Spleen (tissue), 11 donors: ENCODE results near the gene ZER1. TPM values are rescaled to one million over a fixed set of nuclear protein-coding genes. Genes with fewer than 3 reads are reported as not detected.
"Not testable (repeated sequence)": the region's sequence is repeated elsewhere in the genome, so short reads cannot be mapped to it uniquely, and the experiment has no call there.

Experiments
- DNase-seq: peaks from one replicate; pipeline ENCODE4 v3.0.0-alpha.2; 2020
- H3K27ac ChIP-seq, 8 donors: fragments of 200-600 bp; sonication (generic) in 7 of 8; 1 replicate in 4 of 8; 2 replicates in 4 of 8; pipeline versions ENCODE4 v1.5.0 to v1.8.0; 2016 to 2021; ENCODE audit warnings: inconsistent platforms in 4 of 8, mild to moderate bottlenecking in 4 of 8, moderate library complexity in 1 of 8
- H3K27me3 ChIP-seq, 7 donors: fragments of 200-600 bp; sonication (generic) in 6 of 7; replicated peaks in 1 of 7; 1 replicate in 4 of 7; 2 replicates in 3 of 7; pipeline versions ENCODE4 v1.5.0 to v1.8.0; 2016 to 2021; ENCODE audit warnings: inconsistent platforms in 3 of 7, mild to moderate bottlenecking in 1 of 7
- H3K36me3 ChIP-seq, 6 donors: fragments of 200-600 bp; sonication (generic) in 5 of 6; 1 replicate in 4 of 6; 2 replicates in 2 of 6; pipeline versions ENCODE4 v1.5.0 to v1.8.0; 2016 to 2021; ENCODE audit warnings: inconsistent platforms in 2 of 6
- H3K4me1 ChIP-seq, 6 donors: fragments of 200-600 bp; sonication (generic) in 5 of 6; 1 replicate in 3 of 6; 2 replicates in 3 of 6; pipeline versions ENCODE4 v1.5.0 to v1.8.0; 2016 to 2021; ENCODE audit warnings: inconsistent platforms in 3 of 6
- H3K4me3 ChIP-seq, 8 donors: fragments of 200-600 bp; sonication (generic) in 7 of 8; 1 replicate in 4 of 8; 2 replicates in 4 of 8; pipeline versions ENCODE4 v1.5.0 to v1.8.0; 2016 to 2021; ENCODE audit warnings: inconsistent platforms in 4 of 8, mild to moderate bottlenecking in 4 of 8, moderate library complexity in 2 of 8
- H3K9me3 ChIP-seq, 8 donors: fragments of 200-600 bp; sonication (generic) in 7 of 8; 1 replicate in 4 of 8; 2 replicates in 4 of 8; pipeline versions ENCODE4 v1.5.0 to v1.8.0; 2016 to 2021; ENCODE audit warnings: inconsistent platforms in 4 of 8
- POLR2A ChIP-seq, 3 donors: fragments of 450-650 bp; IDR thresholded peaks; one replicate each; pipeline ENCODE4 v1.5.1; 2017; ENCODE audit warnings: antibody characterized with exemption in 3 of 3, mild to moderate bottlenecking in 1 of 3
- POLR2AphosphoS5 ChIP-seq, 3 donors: sonication (generic); formaldehyde crosslinking; IDR thresholded peaks; one replicate each; pipeline ENCODE4 v1.5.1; 2017; ENCODE audit warnings: antibody characterized with exemption in 3 of 3
- WGBS, 5 donors: extraction: QIAGEN DNeasy Blood & Tissue Kit in 3 of 5; methylation state at CpG; one replicate each; pipeline versions ENCODE4 v1.1.5 to v1.1.7; 2013 to 2018; 5-methylcytosine and 5-hydroxymethylcytosine counted together
- intact Hi-C: fragments of 100-400 bp; cut with DNase I; formaldehyde crosslinking; loops from one replicate; pipeline ENCODE4 v1.15.0; 2023; ENCODE audit warnings: low total_unique reads
- polyA plus RNA-seq, 3 donors: library from polyadenylated mRNA; stranded (reverse); fragments of 200-250 nt; gene quantifications; one replicate each; pipeline ENCODE4 v1.2.1, GENCODE V29; 2013
- total RNA-seq, 7 donors: library from RNA; depleted of rRNA in 3 of 7; stranded (reverse); fragments of >200 nt in 3 of 7; fragmentation: NEBNext Ultra II Directional in 4 of 7; extraction: Animal tissue kit (Norgen Biotek cat#: 25700) in 4 of 7; gene quantifications; one replicate each; pipeline versions ENCODE4 v1.1.0 to v1.2.1, GENCODE V29; 2016 to 2021
- TF ChIP-seq, protein P1 (sequence below), 11 experiments: fragments of 200-600 bp in 7 of 11; fragments of 450-650 bp in 4 of 11; sonication (generic) in 4 of 11; IDR thresholded peaks in 8 of 11; conservative IDR thresholded peaks in 3 of 11; 1 replicate in 7 of 11; 2 replicates in 4 of 11; pipeline versions ENCODE4 v1.4.0 to v1.8.0; 2016 to 2021; ENCODE audit warnings: antibody characterized with exemption in 11 of 11, inconsistent platforms in 4 of 11, mild to moderate bottlenecking in 1 of 11
- donor health status: healthy with polysubstance abuse.
- donor health status: DM: no; HTN: no; CAD: no; lungs with moderate emphysema.
- donor health status: DM: no; HTN: no; CAD: no.
- donor health status: Bipolar disorder and iron deficiency.
- donor health status: healthy.
- donor health status: DM: no; HTN: no; CAD: no.
- donor health status: DM: yes; HTN: yes; CAD: no.

ZER1 gene
- total and polyA plus RNA-seq, 10 donors: 10.5 to 65.5 (median 35.1) TPM

DNA sequence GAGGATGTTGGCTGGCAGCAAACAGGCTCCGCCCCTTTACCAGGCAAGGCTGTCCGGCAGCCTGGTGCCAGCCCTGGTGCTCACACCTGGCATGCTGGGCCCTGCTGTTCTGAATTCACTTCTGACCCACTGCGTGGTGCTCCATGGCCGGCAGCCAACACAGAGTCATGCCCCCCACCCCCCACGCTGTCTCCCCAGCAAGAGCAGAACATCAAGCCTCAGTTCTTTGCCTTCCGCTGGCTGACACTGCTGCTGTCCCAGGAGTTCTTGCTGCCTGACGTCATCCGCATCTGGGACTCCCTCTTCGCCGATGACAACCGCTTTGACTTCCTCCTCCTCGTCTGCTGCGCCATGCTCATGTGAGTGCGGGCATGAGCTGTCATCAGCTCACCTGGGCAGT, 33.9 kb upstream of the ZER1 start:
- peaks cover 0 to 97% (median 82%) of the 10 kb centered on the region in 6 donors for H3K36me3 ChIP-seq
- H3K27ac ChIP-seq: no peak overlapping the region
- TF ChIP-seq POLR2AphosphoS5 (IDR thresholded peaks at IDR 0.05) (no peak), POLR2A (IDR thresholded peaks at IDR 0.05) (no peak)
- TF ChIP-seq, protein P1, sequence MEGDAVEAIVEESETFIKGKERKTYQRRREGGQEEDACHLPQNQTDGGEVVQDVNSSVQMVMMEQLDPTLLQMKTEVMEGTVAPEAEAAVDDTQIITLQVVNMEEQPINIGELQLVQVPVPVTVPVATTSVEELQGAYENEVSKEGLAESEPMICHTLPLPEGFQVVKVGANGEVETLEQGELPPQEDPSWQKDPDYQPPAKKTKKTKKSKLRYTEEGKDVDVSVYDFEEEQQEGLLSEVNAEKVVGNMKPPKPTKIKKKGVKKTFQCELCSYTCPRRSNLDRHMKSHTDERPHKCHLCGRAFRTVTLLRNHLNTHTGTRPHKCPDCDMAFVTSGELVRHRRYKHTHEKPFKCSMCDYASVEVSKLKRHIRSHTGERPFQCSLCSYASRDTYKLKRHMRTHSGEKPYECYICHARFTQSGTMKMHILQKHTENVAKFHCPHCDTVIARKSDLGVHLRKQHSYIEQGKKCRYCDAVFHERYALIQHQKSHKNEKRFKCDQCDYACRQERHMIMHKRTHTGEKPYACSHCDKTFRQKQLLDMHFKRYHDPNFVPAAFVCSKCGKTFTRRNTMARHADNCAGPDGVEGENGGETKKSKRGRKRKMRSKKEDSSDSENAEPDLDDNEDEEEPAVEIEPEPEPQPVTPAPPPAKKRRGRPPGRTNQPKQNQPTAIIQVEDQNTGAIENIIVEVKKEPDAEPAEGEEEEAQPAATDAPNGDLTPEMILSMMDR (IDR thresholded peaks at IDR 0.05 in 8 of 11, conservative IDR thresholded peaks at IDR 0.05 in 3 of 11): no peak
- no peak for DNase-seq
- no peaks in the 10 kb centered on the region for H3K27me3 ChIP-seq
- intact Hi-C loops: no loop called here
- no peaks in the 10 kb centered on the region for H3K9me3 ChIP-seq
- no peak overlapping the region for H3K4me3 ChIP-seq
- no peaks in the 10 kb centered on the region for H3K4me1 ChIP-seq
- WGBS, 5 donors: 87 to 91% (median 90%) methylated on average over 14 of the region's 14 CpGs

DNA sequence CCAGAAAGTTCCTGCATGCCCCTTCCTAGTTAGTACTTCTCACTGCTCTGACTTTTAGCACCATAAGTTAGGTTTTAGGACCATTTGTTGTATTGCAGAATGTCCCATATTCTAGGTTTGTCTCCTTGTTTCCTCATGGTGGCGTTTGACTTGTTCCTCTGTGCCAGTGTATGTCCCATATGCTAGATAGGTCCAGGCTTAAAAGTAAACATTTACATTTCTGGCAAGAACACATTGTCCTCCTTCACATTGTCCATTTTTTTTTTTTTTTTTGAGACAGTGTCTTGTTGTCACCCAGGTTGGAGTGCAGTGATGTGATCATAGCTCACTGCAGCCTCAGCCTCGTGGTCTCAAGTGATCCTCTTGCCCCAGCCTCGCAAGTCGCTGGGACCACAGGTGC, 30.8 kb upstream of the ZER1 start:
- no peaks in the 10 kb centered on the region for H3K4me1 ChIP-seq
- no peak for DNase-seq
- peaks cover 0 to 100% (median 97%) of the 10 kb centered on the region in 6 donors for H3K36me3 ChIP-seq
- H3K4me3 ChIP-seq: no peak overlapping the region
- H3K27me3 ChIP-seq: no peaks in the 10 kb centered on the region
- H3K27ac ChIP-seq: no peak overlapping the region
- 94 to 96% (median 94%) methylated on average over 4 of the region's 4 CpGs for WGBS, 5 donors
- TF ChIP-seq POLR2AphosphoS5 (IDR thresholded peaks at IDR 0.05): no peak
- TF ChIP-seq, protein P1 (IDR thresholded peaks at IDR 0.05 in 8 of 11, conservative IDR thresholded peaks at IDR 0.05 in 3 of 11): no peak
- TF ChIP-seq POLR2A (IDR thresholded peaks at IDR 0.05): no peak
- no peaks in the 10 kb centered on the region for H3K9me3 ChIP-seq
- intact Hi-C loops: no loop called here

DNA sequence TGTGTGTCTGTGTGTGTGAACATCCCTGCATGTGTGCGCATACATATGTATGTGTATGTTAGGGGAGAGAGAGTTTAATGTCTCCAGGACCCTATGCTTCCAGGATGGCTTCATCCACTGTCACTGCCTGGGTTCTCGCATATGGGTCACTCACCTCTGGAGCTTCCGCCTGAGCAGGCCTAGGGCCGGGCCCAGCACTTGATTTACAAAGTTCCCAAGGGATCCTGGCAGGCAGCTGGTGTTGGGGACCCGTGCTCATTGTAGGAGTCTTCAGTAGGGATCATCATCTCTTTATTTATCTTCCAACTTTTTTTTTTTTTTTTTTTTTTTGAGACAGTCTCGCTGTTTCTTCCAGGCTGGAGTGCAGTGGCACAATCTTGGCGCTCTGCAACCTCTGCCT, 28.3 kb upstream of the ZER1 start:
- no peak for DNase-seq
- TF ChIP-seq POLR2AphosphoS5 (IDR thresholded peaks at IDR 0.05) (no peak), POLR2A (IDR thresholded peaks at IDR 0.05) (no peak)
- TF ChIP-seq, protein P1 (IDR thresholded peaks at IDR 0.05 in 8 of 11, conservative IDR thresholded peaks at IDR 0.05 in 3 of 11): no peak
- Histone ChIP-seq H3K27me3 (no peaks in the 10 kb centered on the region), H3K36me3 (peaks cover 0 to 100% (median 90%) of the 10 kb centered on the region in 6 donors), H3K4me1 (no peaks in the 10 kb centered on the region), H3K4me3 (no peak overlapping the region), H3K27ac (no peak overlapping the region), H3K9me3 (no peaks in the 10 kb centered on the region)
- WGBS, 5 donors: 94 to 99% (median 96%) methylated on average over 7 of the region's 7 CpGs
- intact Hi-C loops: no loop called here

DNA sequence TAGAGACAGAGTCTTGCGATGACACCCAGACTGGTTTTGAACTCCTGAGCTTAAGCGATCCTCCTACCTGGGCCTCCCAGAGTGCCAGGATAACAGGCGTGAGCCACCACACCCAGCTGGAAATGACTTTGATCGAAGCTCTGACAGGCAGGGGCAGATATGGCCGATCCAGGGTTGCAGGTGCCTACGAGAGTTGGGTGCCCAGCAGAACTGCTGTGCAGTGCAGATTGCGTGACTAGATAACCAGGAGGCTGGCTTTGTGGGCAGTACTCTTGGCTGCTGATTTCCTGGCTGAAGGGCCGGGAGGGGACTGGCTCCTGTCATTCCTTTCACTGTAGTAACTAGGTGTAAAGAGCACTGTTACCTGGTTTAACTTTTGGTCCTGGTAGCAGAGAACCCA, 27.2 kb upstream of the ZER1 start:
- TF ChIP-seq POLR2AphosphoS5 (IDR thresholded peaks at IDR 0.05) (no peak), POLR2A (IDR thresholded peaks at IDR 0.05) (no peak)
- TF ChIP-seq, protein P1 (IDR thresholded peaks at IDR 0.05 in 8 of 11, conservative IDR thresholded peaks at IDR 0.05 in 3 of 11): no peak
- Histone ChIP-seq H3K9me3 (no peaks in the 10 kb centered on the region), H3K27ac (no peak overlapping the region), H3K4me3 (no peak overlapping the region), H3K36me3 (peaks cover 0 to 100% (median 89%) of the 10 kb centered on the region in 6 donors), H3K27me3 (no peaks in the 10 kb centered on the region), H3K4me1 (no peaks in the 10 kb centered on the region)
- WGBS, 5 donors: 69 to 94% (median 87%) methylated on average over 7 to 8 of the region's 8 CpGs
- no peak for DNase-seq
- intact Hi-C loops: no loop called here

DNA sequence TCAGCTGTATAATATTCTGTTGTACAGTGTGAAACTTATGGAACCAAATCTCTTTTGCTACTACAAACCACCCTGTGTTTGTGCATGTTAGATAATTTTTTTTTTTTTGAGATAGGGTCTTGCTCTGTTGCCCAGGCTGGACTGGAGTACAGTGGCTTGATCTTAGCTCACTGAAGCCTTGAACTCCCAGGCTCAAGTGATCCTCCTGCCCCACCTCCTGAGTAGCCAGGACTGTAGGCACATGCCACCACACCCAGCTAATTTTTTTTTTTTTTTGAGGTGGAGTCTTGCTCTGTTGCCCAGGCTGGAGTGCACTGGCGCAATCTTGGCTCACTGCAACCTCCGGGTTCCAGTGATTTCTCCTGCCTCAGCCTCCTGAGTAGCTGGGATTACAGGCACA, 23.2 kb upstream of the ZER1 start:
- peaks cover 0 to 16% (median 2%) of the 10 kb centered on the region in 6 donors for H3K4me1 ChIP-seq
- DNase-seq, H3K9me3 ChIP-seq, H3K27ac ChIP-seq, H3K27me3 ChIP-seq, H3K4me3 ChIP-seq, intact Hi-C loops: not testable (repeated sequence)
- 46 to 50% (median 48%) methylated on average over 2 of the region's 2 CpGs for WGBS, 5 donors
- peaks cover 0 to 100% (median 87%) of the 10 kb centered on the region in 6 donors for H3K36me3 ChIP-seq
